Measurements from ENCODE around the gene GSN. TPM values are rescaled to one million over a fixed set of nuclear protein-coding genes. Genes with fewer than 3 reads are reported as not detected.

Gene GSN
- polyA plus RNA-seq, 1 of the 3 experiments (the other 2 are of a cell fraction), result 168 TPM

DNA sequence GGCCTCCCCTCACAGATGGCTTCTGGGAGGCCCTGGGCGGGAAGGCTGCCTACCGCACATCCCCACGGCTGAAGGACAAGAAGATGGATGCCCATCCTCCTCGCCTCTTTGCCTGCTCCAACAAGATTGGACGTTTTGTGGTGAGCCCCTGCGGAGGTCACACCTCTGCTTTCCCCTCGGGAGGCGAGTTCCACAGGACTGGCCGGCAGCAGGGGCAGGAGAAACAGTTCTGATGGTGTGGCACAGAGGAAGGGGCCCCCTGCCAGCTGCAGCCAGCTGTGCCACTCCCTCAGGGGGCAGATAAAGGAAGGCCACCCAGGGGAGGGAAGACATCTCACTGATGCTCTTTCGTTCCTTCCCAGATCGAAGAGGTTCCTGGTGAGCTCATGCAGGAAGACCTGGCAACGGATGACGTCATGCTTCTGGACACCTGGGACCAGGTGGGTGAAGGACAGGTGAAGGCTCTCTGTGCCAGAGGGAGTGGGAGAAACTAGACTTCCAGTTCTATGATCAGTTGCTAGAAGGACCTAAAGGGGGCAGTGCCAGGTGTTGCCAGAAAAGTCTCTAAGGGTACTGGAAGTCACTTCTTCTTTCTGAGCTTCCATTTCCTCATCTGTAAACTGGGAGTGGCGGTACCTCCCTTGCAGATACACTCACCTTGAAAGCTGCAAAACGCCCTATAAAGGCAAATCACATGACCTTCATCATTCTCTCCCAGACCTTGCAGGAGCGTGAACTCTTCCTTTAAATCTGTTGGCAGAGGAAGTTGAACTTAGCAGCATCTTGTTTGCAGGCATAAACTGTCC is 61.1 kb downstream of the GSN start:
- no peaks in the 10 kb centered on the region for H3K9me2 ChIP-seq
- H3K36me3 ChIP-seq (replicated peaks in 1 of 2; ENCODE audit: control insufficient read depth in 1 of 2, insufficient read depth in 2 of 2, low read length in 1 of 2), result peaks cover 46 to 64% of the 10 kb centered on the region in 2 experiments
- TF ChIP-seq, protein P1, sequence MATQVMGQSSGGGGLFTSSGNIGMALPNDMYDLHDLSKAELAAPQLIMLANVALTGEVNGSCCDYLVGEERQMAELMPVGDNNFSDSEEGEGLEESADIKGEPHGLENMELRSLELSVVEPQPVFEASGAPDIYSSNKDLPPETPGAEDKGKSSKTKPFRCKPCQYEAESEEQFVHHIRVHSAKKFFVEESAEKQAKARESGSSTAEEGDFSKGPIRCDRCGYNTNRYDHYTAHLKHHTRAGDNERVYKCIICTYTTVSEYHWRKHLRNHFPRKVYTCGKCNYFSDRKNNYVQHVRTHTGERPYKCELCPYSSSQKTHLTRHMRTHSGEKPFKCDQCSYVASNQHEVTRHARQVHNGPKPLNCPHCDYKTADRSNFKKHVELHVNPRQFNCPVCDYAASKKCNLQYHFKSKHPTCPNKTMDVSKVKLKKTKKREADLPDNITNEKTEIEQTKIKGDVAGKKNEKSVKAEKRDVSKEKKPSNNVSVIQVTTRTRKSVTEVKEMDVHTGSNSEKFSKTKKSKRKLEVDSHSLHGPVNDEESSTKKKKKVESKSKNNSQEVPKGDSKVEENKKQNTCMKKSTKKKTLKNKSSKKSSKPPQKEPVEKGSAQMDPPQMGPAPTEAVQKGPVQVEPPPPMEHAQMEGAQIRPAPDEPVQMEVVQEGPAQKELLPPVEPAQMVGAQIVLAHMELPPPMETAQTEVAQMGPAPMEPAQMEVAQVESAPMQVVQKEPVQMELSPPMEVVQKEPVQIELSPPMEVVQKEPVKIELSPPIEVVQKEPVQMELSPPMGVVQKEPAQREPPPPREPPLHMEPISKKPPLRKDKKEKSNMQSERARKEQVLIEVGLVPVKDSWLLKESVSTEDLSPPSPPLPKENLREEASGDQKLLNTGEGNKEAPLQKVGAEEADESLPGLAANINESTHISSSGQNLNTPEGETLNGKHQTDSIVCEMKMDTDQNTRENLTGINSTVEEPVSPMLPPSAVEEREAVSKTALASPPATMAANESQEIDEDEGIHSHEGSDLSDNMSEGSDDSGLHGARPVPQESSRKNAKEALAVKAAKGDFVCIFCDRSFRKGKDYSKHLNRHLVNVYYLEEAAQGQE (IDR thresholded peaks at IDR 0.05; ENCODE audit: low read depth, low read length), result no peak
- TF ChIP-seq RFX5 (IDR thresholded peaks at IDR 0.05; ENCODE audit: low read length), result no peak
- TF ChIP-seq CHD2 (IDR thresholded peaks at IDR 0.05; ENCODE audit: low read length, partially characterized antibody), result no peak
- no peak for TF ChIP-seq RXRA (IDR thresholded peaks at IDR 0.05; ENCODE audit: borderline replicate concordance, low read depth)
- TF ChIP-seq FOXJ3 (CRISPR knock-in tag; IDR thresholded peaks at IDR 0.05), result no peak
- no peak for TF ChIP-seq TCF12 (IDR thresholded peaks at IDR 0.05)
- no peak for TF ChIP-seq NFIC (IDR thresholded peaks at IDR 0.05; ENCODE audit: borderline replicate concordance)
- no peak for TF ChIP-seq MEF2A (IDR thresholded peaks at IDR 0.05; ENCODE audit: borderline replicate concordance, low read depth)
- no peak for TF ChIP-seq TEAD4 (IDR thresholded peaks at IDR 0.05; ENCODE audit: borderline replicate concordance, insufficient read depth)
- TF ChIP-seq EZH2phosphoT487 (IDR thresholded peaks at IDR 0.05; ENCODE audit: borderline replicate concordance, low read depth), result no peak
- TF ChIP-seq POLR2AphosphoS5 (IDR thresholded peaks at IDR 0.05; ENCODE audit: low read depth, low read length), result no peak
- TF ChIP-seq, protein P2, sequence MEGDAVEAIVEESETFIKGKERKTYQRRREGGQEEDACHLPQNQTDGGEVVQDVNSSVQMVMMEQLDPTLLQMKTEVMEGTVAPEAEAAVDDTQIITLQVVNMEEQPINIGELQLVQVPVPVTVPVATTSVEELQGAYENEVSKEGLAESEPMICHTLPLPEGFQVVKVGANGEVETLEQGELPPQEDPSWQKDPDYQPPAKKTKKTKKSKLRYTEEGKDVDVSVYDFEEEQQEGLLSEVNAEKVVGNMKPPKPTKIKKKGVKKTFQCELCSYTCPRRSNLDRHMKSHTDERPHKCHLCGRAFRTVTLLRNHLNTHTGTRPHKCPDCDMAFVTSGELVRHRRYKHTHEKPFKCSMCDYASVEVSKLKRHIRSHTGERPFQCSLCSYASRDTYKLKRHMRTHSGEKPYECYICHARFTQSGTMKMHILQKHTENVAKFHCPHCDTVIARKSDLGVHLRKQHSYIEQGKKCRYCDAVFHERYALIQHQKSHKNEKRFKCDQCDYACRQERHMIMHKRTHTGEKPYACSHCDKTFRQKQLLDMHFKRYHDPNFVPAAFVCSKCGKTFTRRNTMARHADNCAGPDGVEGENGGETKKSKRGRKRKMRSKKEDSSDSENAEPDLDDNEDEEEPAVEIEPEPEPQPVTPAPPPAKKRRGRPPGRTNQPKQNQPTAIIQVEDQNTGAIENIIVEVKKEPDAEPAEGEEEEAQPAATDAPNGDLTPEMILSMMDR (IDR thresholded peaks at IDR 0.05), result no peak
- TF ChIP-seq JUND (IDR thresholded peaks at IDR 0.05), result no peak
- TF ChIP-seq FOSL2 (IDR thresholded peaks at IDR 0.05; ENCODE audit: borderline replicate concordance, low read depth), result no peak
- no peak for TF ChIP-seq RCOR1 (IDR thresholded peaks at IDR 0.05; ENCODE audit: low read length)
- H3K27ac ChIP-seq (ENCODE audit: low read depth in 2 of 2, low read length in 1 of 2), result no peak overlapping the region
- H2AFZ ChIP-seq (ENCODE audit: low read depth), result no peak overlapping the region
- no peaks in the 10 kb centered on the region for H3K9me3 ChIP-seq
- no peaks in the 10 kb centered on the region for H4K20me1 ChIP-seq (ENCODE audit: insufficient read depth)
- no peaks in the 10 kb centered on the region for H3K27me3 ChIP-seq (ENCODE audit: insufficient read depth)
- ChIA-PET POLR2A (no interaction called here), CTCF (interaction anchor here (2.0 to 3.0 kb wide), 2 partner anchors 9 to 71 kb away, joined by 6 to 15 read pairs; no protein-coding TSS in a partner anchor)
- no peak for DNase-seq
- peaks cover 3% of the 10 kb centered on the region for H3F3A ChIP-seq (replicated peaks; ENCODE audit: insufficient read depth)
- no peaks in the 10 kb centered on the region for H3K79me2 ChIP-seq (ENCODE audit: insufficient read depth)
- no peak overlapping the region for H3K9ac ChIP-seq
- no peak overlapping the region for H3K4me2 ChIP-seq
- WGBS (ENCODE audit: low lambda C conversion rate), result 93% methylated on average over 11 of the region's 16 CpGs
- no peak overlapping the region for H3K4me3 ChIP-seq (ENCODE audit: low read depth in 2 of 2, low read length in 1 of 2)
- H3K4me1 ChIP-seq (ENCODE audit: control insufficient read depth in 1 of 2, insufficient read depth in 2 of 2, low read depth in 1 of 2, low read length in 1 of 2), result peaks cover 0 to 5% of the 10 kb centered on the region in 2 experiments; a peak in 1 of 4 replicates
